Brain microvascular endothelial cell (primary cell): Measurements from ENCODE around the gene WRAP53.

Experiments used
- DNase-seq: peaks from one replicate; pipeline ENCODE4 v3.0.0-alpha.2; 2020
- H3K27ac ChIP-seq: fragments of 250-450 bp; sonication (Bioruptor Pico); 2 replicates; pipeline ENCODE4 v1.5.1; 2020; ENCODE audit warnings: mild to moderate bottlenecking, moderate library complexity
- H3K27me3 ChIP-seq: fragments of 250-450 bp; sonication (Bioruptor Pico); replicated peaks from 2 replicates; pipeline ENCODE4 v1.5.1; 2020; ENCODE audit warnings: mild to moderate bottlenecking
- H3K36me3 ChIP-seq: fragments of 250-450 bp; sonication (Bioruptor Pico); replicated peaks from 2 replicates; pipeline ENCODE4 v1.5.1; 2020; ENCODE audit warnings: mild to moderate bottlenecking
- H3K4me3 ChIP-seq: 2 replicates; pipeline ENCODE4 v1.5.1; 2011; ENCODE audit warnings: low read depth, mild to moderate bottlenecking, control low read depth, low read length, moderate library complexity
- in situ Hi-C: cut with HindIII; loops from 2 replicates; pipeline ENCODE4 v1.10.0; 2017; ENCODE audit warnings: low sequenced_read_pairs, low pct_ligation_motif_present
- TF ChIP-seq, protein P1 (sequence below): IDR thresholded peaks from 2 replicates; pipeline ENCODE4 v1.5.1; 2011; ENCODE audit warnings: low read depth, mild to moderate bottlenecking, moderate library complexity, low read length, control low read depth, inconsistent platforms; ENCODE audit errors: missing control alignments

WRAP53 gene

GRCh38 chr17:7742729-7743128 is 54.5 kb downstream of the WRAP53 start:
- in situ Hi-C loops, result no loop called here

GRCh38 chr17:7744416-7744815 is 56.1 kb downstream of the WRAP53 start:
- Histone ChIP-seq H3K4me3 (no peak overlapping the region), H3K27ac (no peak overlapping the region), H3K36me3 (no peaks in the 10 kb centered on the region), H3K27me3 (peaks cover 2% of the 10 kb centered on the region)
- TF ChIP-seq, protein P1, sequence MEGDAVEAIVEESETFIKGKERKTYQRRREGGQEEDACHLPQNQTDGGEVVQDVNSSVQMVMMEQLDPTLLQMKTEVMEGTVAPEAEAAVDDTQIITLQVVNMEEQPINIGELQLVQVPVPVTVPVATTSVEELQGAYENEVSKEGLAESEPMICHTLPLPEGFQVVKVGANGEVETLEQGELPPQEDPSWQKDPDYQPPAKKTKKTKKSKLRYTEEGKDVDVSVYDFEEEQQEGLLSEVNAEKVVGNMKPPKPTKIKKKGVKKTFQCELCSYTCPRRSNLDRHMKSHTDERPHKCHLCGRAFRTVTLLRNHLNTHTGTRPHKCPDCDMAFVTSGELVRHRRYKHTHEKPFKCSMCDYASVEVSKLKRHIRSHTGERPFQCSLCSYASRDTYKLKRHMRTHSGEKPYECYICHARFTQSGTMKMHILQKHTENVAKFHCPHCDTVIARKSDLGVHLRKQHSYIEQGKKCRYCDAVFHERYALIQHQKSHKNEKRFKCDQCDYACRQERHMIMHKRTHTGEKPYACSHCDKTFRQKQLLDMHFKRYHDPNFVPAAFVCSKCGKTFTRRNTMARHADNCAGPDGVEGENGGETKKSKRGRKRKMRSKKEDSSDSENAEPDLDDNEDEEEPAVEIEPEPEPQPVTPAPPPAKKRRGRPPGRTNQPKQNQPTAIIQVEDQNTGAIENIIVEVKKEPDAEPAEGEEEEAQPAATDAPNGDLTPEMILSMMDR, result no peak
- DNase-seq, result no peak
- in situ Hi-C loops, result no loop called here

More at GRCh38 chr17:7742729-7743128, 54.5 kb downstream of the WRAP53 start:
- DNase-seq, result no peak
- TF ChIP-seq, protein P1, result no peak
- peaks cover 5% of the 10 kb centered on the region for H3K27me3 ChIP-seq
- H3K27ac ChIP-seq, result no peak overlapping the region
- no peaks in the 10 kb centered on the region for H3K36me3 ChIP-seq
- no peak overlapping the region for H3K4me3 ChIP-seq

DNA sequence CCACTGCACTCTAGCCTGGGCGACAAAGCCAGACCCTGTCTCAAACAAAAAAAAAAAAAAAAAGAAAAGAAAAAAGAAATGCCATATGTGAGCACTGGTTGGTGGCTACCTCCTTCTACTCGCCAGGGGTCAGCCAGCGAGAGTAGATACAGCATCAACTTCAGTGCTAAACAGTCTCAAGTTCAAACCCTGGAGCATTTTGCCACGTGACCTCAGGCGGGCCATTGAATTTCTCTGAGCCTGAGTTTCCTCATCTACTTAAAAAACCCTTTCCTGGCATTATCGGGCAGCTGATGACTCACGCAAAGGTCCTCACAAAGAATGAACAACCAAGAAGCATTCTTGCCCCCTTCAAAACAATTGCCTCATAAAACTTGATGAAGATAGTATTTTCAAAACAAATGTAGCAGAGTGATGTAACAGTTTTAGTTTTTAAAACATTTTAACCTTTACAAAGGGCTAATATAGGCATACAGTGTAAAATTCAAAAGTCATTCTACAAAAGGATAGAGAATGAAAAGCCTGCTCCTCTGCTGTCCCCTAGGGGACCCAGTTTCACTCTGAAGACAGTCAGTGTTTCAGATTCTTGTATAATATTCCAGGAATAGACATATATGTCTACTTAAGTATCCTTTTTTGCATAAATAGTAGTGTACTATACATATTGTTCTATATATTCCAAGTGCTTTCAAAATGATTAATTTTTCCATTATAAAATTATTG is 57.6 kb downstream of the WRAP53 start:
- no peaks in the 10 kb centered on the region for H3K36me3 ChIP-seq
- no peak overlapping the region for H3K27ac ChIP-seq
- TF ChIP-seq, protein P1, result peak; percentile 32
- H3K4me3 ChIP-seq, result no peak overlapping the region
- no peaks in the 10 kb centered on the region for H3K27me3 ChIP-seq
- in situ Hi-C loops, result no loop called here
- DNase-seq, result peak; percentile 78

- in situ Hi-C loops, result no loop called here
- Histone ChIP-seq H3K27ac (peak overlapping the region; percentile 61), H3K36me3 (no peaks in the 10 kb centered on the region), H3K27me3 (no peaks in the 10 kb centered on the region), H3K4me3 (no peak overlapping the region)
- DNase-seq, result peak; percentile 52
- TF ChIP-seq, protein P1, result no peak
Observed at GRCh38 chr17:7747635-7748071, 59.4 kb downstream of the WRAP53 start.

DNA sequence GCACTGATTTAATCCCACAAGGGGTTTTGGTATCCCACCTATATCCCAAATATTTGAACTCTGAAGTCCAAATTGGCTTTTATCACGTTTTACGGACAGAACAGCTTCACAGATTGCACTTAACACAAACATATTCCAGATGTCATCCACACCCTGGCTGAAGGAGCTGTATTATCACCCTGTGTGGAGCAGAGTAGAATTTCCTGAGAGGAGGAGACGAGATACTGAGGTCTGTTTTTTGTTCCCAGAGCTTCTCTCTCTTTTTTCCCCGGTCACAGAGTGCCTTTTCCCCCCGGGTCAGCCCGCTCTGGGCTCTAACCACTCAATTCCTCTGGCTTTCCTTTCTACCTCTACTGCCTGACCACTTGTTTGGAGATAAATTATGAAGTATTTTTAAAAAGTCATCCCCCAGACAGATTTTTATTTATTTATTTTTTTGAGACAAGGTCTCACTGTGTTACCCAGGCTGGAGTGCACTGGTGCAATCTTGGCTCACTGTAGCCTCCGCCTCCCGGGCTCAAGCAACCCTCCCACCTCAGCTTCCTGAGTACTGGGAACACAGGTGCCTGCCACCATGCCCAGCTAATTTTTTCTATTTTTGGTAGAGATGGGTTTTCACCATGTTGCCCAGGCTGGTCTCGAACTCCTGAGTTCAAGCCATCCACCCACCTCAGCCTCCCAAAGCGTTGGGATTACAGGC is 59.9 kb downstream of the WRAP53 start:
- no peak overlapping the region for H3K4me3 ChIP-seq
- peak overlapping the region; percentile 61 for H3K27ac ChIP-seq
- TF ChIP-seq, protein P1, result no peak
- H3K36me3 ChIP-seq, result no peaks in the 10 kb centered on the region
- no peak for DNase-seq
- in situ Hi-C loops, result no loop called here
- H3K27me3 ChIP-seq, result no peaks in the 10 kb centered on the region
